NCI-H82 treated with DMSO at 0.1 percent for 48 hours (cell line): ENCODE data around the gene ENTPD3.

Experiments
- DNase-seq: peaks from one replicate; lab custom pipeline; 2025; ENCODE audit not compliant: unreplicated experiment; lab: John Stamatoyannopoulos, UW

The ENTPD3 gene

GRCh38 chr3:40404591-40405198, 17.7 kb downstream of the ENTPD3 start:
- DNase-seq = no peak

- no peak for DNase-seq
These were observed 20.0 kb downstream of the ENTPD3 start for GRCh38 chr3:40407007-40407406.

GRCh38 chr3:40407611-40408010, 20.6 kb downstream of the ENTPD3 start:
- DNase-seq = no peak

- DNase-seq = no peak
These were observed 27.3 kb downstream of the ENTPD3 start for GRCh38 chr3:40414270-40414669.

- no peak for DNase-seq
These were observed 31.0 kb downstream of the ENTPD3 start for GRCh38 chr3:40417845-40418543.

GRCh38 chr3:40422861-40423260, 35.9 kb downstream of the ENTPD3 start:
- DNase-seq = no peak

GRCh38 chr3:40427045-40427669, 40.2 kb downstream of the ENTPD3 start:
- DNase-seq = no peak

GRCh38 chr3:40432793-40433192, 45.8 kb downstream of the ENTPD3 start:
- no peak for DNase-seq

- no peak for DNase-seq
These were observed 50.9 kb downstream of the ENTPD3 start for GRCh38 chr3:40437889-40438288.

GRCh38 chr3:40445062-40445461, 58.1 kb downstream of the ENTPD3 start:
- DNase-seq = no peak

GRCh38 chr3:40445880-40446279, 58.9 kb downstream of the ENTPD3 start:
- DNase-seq = no peak

GRCh38 chr3:40450438-40450837, 63.5 kb downstream of the ENTPD3 start:
- no peak for DNase-seq

GRCh38 chr3:40451551-40451950, 64.6 kb downstream of the ENTPD3 start:
- DNase-seq = no peak

- DNase-seq = no peak
These were observed 65.1 kb downstream of the ENTPD3 start for GRCh38 chr3:40452057-40452456.

- DNase-seq = no peak
These were observed 65.5 kb downstream of the ENTPD3 start for GRCh38 chr3:40452562-40452875.

- DNase-seq = peak; percentile 93
These were observed 66.1 kb downstream of the ENTPD3 start for GRCh38 chr3:40452876-40453730.

- no peak for DNase-seq
These were observed 66.9 kb downstream of the ENTPD3 start for GRCh38 chr3:40453933-40454332.

- no peak for DNase-seq
These were observed 68.3 kb downstream of the ENTPD3 start for GRCh38 chr3:40455328-40455727.

GRCh38 chr3:40456279-40456939, 69.4 kb downstream of the ENTPD3 start:
- no peak for DNase-seq

- peak; percentile 66 for DNase-seq
These were observed 70.2 kb downstream of the ENTPD3 start, which contains the start of gene RPL14 for GRCh38 chr3:40456940-40457823. Gene RPL14 (plus strand): TSS chr3:40457339. CDS start chr3:40457472, 133 bp downstream.
